ENCODE measurements around the gene FAM151A. TPM values are rescaled to one million over a fixed set of nuclear protein-coding genes. Genes with fewer than 3 reads are reported as not detected.

Gene FAM151A
- total and polyA plus RNA-seq, 2 experiments from 2014 or later = 0.18 to 0.21 TPM

DNA sequence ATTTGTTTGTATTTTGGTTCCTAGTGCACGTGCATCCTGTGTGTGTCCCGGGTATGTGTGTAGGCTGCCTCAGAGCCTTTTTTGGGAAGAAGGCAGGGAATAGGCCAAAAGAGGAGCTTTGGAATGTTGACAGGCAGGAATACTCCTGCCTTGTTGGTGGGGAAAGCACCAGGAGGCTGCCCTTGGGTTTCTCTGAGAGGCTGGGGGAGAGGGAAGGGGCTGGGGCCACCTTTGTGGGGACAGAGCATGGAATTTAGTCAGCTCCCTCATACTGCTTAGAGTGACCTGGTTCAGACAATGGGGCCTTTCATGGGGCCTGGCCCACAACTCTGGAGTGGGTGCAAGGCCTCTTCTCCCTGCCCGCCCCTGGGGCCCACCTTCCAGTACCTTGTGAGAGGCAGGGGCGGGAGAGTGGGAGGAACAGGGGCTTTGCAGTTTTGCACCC is 44.0 kb downstream of the FAM151A start:
- Histone ChIP-seq H3K9me3 (ENCODE audit: low read depth) (no peaks in the 10 kb centered on the region), H3K27ac (peak overlapping the region; percentile 91), H3K36me3 (no peaks in the 10 kb centered on the region), H3K4me1 (ENCODE audit: low read depth) (peaks cover 44% of the 10 kb centered on the region), H3K27me3 (no peaks in the 10 kb centered on the region), H3K4me3 (no peak overlapping the region)
- DNase-seq (ENCODE audit: low read depth in 1 of 2, low spot score in 1 of 2) = no peak
- TF ChIP-seq, protein P1, sequence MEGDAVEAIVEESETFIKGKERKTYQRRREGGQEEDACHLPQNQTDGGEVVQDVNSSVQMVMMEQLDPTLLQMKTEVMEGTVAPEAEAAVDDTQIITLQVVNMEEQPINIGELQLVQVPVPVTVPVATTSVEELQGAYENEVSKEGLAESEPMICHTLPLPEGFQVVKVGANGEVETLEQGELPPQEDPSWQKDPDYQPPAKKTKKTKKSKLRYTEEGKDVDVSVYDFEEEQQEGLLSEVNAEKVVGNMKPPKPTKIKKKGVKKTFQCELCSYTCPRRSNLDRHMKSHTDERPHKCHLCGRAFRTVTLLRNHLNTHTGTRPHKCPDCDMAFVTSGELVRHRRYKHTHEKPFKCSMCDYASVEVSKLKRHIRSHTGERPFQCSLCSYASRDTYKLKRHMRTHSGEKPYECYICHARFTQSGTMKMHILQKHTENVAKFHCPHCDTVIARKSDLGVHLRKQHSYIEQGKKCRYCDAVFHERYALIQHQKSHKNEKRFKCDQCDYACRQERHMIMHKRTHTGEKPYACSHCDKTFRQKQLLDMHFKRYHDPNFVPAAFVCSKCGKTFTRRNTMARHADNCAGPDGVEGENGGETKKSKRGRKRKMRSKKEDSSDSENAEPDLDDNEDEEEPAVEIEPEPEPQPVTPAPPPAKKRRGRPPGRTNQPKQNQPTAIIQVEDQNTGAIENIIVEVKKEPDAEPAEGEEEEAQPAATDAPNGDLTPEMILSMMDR (IDR thresholded peaks at IDR 0.05; ENCODE audit: low read depth, low read length) = no peak

DNA sequence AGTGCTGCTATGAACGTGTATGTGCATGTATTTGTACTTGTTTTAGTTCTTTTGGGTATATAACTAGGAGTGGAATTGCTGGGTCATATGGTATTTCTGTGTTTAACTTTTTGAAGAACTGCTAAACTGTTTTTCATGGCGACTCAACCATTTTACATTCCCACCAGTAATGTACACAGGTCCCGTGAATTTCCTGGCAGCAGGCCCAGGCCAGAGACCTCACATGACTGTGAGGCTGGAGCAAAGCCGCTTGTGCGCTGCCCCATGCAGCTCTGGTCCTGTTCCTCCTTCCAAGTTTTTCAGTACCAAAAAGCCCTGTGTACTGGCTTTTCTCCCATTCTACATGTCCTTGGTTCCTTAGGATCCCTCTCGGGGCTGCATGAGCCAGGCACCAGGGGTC is 45.7 kb downstream of the FAM151A start:
- TF ChIP-seq, protein P1 (IDR thresholded peaks at IDR 0.05; ENCODE audit: low read depth, low read length) = no peak
- H3K4me3 ChIP-seq = no peak overlapping the region
- no peaks in the 10 kb centered on the region for H3K36me3 ChIP-seq
- H3K4me1 ChIP-seq (ENCODE audit: low read depth) = peaks cover 44% of the 10 kb centered on the region
- H3K27me3 ChIP-seq = no peaks in the 10 kb centered on the region
- H3K27ac ChIP-seq = peak overlapping the region; percentile 84
- peak; percentile 65 to 86 for DNase-seq (ENCODE audit: low read depth in 1 of 2, low spot score in 1 of 2)
- no peaks in the 10 kb centered on the region for H3K9me3 ChIP-seq (ENCODE audit: low read depth)

DNA sequence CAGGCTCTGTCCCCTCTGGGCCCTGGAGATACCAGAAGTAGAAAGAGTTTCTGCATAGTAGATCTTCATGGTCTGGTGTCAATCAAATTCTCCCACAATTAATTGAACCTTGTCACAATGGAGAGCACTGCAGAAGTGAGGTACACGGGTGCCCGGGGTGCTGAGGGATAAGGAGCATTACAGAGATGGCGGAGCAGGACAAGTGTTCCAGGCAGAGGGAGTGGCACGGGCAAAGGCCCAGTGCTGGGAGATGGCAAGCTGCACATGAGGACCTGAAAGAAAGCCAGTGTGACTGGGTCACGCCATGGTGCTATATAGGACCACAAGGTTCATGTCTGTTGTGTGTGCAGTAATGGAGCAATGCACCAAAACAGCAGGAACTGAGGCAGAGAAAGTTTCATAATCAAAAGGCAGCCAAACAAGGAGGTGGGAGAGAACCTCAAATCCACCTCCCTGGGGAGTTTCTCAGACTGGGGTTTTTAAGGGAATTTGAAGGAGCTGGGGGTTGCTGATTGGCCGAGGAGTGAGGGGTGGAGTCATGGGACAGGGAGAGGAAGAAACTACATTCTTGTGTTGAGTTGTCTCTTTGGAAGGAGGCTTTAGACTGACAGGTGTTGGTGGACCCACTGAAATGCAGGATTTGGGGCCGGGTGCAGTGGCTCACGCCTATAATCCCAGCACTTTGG is 47.6 kb downstream of the FAM151A start:
- no peak overlapping the region for H3K4me3 ChIP-seq
- TF ChIP-seq, protein P1 (IDR thresholded peaks at IDR 0.05; ENCODE audit: low read depth, low read length) = no peak
- H3K4me1 ChIP-seq (ENCODE audit: low read depth) = peaks cover 47% of the 10 kb centered on the region
- no peaks in the 10 kb centered on the region for H3K36me3 ChIP-seq
- H3K27ac ChIP-seq = peak overlapping the region; percentile 65
- H3K27me3 ChIP-seq = no peaks in the 10 kb centered on the region
- H3K9me3 ChIP-seq (ENCODE audit: low read depth) = no peaks in the 10 kb centered on the region
- DNase-seq (ENCODE audit: low read depth in 1 of 2, low spot score in 1 of 2) = peak in 1 of 2 donors; percentile 30

DNA sequence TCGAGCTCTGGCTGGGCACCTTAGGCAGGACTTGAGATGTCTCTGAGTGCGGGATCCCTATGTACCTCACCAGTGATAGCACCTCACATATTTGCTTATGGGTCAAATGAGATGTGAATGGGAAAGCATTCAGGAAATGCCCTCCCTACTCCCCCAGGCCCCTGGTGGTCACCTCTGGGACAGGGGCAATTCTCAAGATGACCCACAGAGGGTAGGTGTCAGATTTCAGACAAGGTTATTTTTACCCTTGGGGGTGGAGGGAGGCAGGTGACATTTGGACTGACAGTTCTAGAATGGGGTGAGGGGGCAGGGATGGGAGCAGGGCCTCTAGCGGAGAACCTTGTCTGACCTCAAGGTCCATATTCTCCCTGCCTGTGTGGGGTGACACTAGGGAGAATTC is 48.2 kb downstream of the FAM151A start:
- Histone ChIP-seq H3K4me3 (no peak overlapping the region), H3K9me3 (ENCODE audit: low read depth) (no peaks in the 10 kb centered on the region), H3K4me1 (ENCODE audit: low read depth) (peaks cover 47% of the 10 kb centered on the region), H3K27me3 (no peaks in the 10 kb centered on the region), H3K27ac (peak overlapping the region; percentile 65), H3K36me3 (no peaks in the 10 kb centered on the region)
- peak in 1 of 2 donors; percentile 66 for DNase-seq (ENCODE audit: low read depth in 1 of 2, low spot score in 1 of 2)
- TF ChIP-seq, protein P1 (IDR thresholded peaks at IDR 0.05; ENCODE audit: low read depth, low read length) = no peak

DNA sequence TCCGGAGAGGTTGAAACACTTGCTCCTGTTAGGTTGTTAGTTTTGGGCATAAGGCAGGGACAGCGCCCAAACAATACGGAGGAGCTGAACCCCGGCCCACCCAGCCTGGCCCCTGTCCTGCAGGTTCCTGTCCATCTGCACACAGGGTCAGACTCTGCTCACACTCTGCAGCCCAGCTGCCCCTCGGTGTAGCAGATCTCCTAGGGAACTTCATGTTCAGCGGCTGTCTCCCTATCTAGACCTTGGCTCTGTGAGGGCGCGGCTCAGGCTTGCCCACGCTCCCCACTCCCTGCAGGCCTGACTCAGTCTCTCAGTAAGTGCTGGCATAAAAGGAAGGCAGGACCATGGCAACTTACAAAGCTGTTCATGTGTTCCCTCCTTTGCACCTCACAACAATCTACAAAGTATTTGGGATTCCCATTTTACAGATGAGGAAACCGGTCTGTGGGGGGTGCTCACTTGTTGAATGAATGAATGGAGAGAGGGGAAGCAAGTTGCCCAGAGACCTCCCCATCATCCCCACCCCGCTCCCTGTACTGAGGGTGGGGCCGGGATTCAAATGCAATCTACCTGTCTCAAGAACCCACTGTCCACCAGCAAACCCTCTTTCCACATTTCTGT is 49.1 kb downstream of the FAM151A start:
- no peaks in the 10 kb centered on the region for H3K9me3 ChIP-seq (ENCODE audit: low read depth)
- no peaks in the 10 kb centered on the region for H3K27me3 ChIP-seq
- TF ChIP-seq, protein P1 (IDR thresholded peaks at IDR 0.05; ENCODE audit: low read depth, low read length) = no peak
- no peak for DNase-seq (ENCODE audit: low read depth in 1 of 2, low spot score in 1 of 2)
- H3K4me1 ChIP-seq (ENCODE audit: low read depth) = peaks cover 40% of the 10 kb centered on the region
- H3K4me3 ChIP-seq = no peak overlapping the region
- peak overlapping the region; percentile 65 for H3K27ac ChIP-seq
- H3K36me3 ChIP-seq = no peaks in the 10 kb centered on the region
